HG02852 (cell line): ENCODE data around the gene MYPOP.

Experiments used
- ATAC-seq: cut with Tn5 transposase; IDR thresholded peaks from one replicate; pipeline ENCODE4 v1.9.1; 2021; ENCODE audit warnings: mild to moderate bottlenecking, moderate library complexity; ENCODE audit not compliant: unreplicated experiment

Gene MYPOP, protein sequence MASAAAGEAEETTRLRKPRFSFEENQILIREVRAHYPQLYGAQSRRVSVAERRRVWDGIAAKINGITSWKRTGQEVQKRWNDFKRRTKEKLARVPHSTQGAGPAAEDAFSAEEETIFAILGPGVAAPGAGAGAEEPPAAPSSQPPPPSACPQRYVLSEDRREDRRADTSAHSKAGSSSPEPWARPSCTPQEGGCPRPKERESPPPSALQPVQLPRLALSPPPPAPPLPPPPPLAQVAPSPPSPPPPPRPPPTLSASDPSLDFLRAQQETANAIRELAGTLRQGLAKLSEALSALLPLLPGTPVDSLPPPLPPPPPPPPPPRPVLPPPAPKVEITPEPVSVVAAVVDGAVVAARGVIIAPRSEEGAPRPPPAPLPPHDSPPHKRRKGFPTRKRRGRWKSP

DNA sequence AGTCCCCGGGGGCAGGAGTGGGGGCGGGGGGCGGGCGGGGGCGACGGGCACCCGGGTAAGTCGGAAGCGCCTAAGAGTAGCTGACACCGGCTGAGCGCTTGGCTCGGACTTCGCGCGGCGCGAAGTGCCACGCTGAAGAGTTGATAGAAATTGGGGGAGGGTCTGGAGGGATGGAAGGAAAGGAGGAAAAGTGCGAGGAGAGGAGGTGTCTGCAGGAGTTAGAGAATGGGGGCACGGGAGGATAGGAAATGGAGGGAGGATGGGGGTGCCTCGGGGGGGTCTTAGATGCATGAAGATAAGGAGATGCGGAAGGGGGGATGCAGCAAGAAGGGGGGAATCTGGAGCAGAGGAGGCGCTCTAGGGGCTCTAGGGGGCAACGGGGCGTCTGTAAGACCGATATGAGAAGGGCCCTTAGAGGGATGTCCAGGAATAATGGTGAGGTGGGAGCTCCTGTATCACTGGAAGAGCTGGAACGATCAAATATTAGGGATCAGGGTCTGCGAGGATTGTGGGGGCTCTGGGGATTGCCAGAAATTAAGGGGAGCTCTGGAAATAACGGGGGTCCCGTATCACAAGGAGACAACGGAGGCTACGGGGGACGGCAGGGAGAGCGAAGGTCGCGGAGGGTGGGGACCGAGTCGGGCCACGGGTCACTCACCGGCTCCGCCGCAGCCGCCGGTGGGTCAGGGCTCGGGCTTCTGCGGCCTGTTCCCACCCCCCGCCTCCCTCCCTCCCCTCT lies at the start of gene MYPOP:
Gene MYPOP, minus strand, starts transcription at position 702 of the 739 bp plus-strand sequence. CDS start 840 bp downstream, outside the sequence.
- ATAC-seq, result no peak

GRCh38 chr19:45947926-45948325 lies 45.5 kb upstream of the MYPOP start:
- ATAC-seq, result no peak

GRCh38 chr19:45940515-45940805 lies 38.0 kb upstream of the MYPOP start:
- no peak for ATAC-seq

DNA sequence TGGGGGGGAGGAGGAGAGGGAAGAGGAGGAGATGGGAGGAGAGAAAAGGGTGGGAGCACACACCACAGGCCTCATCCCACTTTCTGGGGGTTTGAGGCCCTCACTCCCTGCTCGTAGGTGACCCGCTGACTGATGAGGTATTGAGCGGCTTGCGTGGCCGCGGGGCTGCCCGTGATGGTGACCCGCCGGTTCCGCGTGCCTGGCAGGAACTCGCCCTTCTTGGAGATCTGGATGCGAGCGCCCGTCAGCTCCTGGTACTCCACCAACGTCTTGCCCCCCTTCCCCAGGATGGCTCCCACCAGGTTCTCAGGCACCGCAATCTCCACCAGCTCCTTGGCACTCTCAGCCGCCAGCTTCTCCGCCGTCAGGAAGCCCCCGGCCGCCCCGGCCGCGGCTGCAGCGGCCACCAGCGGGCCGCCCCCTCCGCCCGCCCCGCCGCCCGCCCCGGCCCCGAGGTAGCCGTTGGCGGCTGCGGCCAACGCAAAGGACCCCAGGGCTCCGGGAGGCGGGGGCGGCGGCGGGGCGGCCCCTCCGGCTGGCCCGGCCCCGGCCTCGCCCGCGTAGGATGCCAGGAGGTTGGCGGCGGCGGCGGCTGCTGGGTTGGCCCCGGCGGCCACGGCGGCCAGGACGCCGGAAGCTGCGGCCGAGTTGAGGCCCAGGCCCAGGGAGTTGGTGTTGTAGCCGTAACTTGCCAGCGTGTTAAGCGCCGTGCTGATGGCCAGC lies 37.5 kb upstream of the MYPOP start:
- no peak for ATAC-seq

GRCh38 chr19:45938733-45939319 lies 36.4 kb upstream of the MYPOP start:
- ATAC-seq, result no peak

DNA sequence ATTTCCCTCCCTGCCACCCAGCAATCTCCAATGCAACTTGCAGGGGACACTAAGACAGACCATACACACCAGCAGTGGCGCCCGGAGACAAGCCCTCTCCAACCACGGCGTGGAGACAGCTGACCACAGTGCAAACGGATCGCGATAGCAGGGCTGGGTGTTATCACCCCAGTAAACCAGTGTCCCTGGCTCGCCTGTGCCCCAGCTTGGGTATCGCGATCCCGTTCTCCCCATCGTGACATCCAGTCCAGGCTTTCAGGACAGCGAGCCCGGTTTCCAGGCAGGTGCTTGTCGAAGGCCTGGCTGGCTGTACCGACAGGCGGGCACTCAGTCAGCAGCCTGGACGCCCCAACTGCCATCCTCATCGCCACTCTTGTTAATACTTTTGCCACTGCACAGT lies 32.9 kb upstream of the MYPOP start:
- ATAC-seq, result no peak

GRCh38 chr19:45934551-45935230 lies 32.3 kb upstream of the MYPOP start:
- ATAC-seq, result no peak

- ATAC-seq, result no peak
Measured at GRCh38 chr19:45933759-45934158, 31.3 kb upstream of the MYPOP start.

DNA sequence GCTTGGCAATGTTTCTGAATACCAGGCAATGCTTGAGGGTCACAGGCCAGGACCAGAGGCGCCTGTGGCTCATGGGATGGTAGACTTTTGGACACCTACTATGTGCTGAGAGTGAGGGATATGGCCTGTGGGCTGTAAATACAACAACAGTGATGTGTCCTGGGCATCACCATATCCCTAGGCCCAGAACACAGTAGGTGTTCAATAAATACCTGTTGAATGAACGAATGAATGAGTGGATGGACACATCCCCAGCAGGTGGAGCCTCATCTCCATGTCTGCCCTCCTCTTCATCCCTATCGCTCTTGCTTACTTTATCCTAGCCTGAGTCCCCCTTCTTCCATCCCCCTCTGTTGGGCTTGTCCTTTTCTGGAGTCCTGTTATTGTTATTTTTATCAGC lies 28.6 kb upstream of the MYPOP start:
- ATAC-seq, result no peak

DNA sequence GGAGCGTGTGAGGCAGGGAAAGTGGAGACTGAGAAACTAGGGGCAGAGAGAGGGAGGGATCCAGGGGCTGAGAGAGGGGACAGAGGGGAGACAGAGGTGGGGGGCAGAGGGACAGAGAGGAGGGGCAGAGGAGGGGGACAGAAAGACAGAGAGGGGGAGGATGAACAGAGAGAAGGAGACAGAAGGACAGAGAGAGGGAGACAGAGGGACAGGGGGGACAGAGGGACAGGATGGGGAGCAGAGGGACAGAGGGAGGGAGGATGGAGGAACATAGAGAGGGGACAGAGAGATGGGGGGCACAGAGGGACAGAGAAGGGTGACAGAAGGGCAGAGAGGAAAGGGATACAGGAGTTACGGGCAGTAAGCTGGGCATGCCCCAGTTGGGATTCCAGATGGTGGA lies 26.8 kb upstream of the MYPOP start:
- no peak for ATAC-seq

DNA sequence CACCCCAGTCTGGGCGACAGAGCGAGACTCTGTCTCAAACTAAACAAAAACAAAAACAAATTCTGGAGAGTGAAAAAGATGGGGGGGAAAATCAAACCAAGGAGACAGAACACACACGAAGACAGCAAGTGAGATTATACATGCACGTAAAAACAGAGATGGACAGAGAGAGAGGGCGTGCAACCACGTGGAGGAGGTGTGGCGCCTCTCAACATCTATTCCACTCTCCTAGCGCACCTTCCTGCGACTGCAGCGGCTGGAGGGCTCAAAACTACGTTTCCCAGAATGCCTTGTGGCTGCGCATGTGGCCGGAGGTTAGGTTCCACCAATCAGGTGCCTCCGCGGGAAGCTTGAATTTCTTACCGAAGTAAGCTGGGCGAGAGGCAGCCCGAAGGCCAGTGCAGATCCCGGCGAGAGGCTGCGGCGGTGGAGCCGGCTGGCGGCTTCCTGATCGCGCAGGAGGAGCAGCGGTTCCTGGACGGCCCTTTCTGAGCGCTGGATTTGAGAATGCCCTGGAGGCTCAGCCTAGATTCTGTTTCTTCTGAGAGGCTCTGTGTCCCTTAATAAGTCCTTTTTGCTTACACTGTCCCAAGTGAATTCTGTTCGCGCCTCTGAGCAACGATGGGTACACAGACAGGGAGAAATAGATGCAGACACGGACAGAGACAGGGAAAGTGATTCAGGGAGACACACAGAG lies 25.3 kb upstream of the MYPOP start:
- ATAC-seq, result peak; percentile 66

DNA sequence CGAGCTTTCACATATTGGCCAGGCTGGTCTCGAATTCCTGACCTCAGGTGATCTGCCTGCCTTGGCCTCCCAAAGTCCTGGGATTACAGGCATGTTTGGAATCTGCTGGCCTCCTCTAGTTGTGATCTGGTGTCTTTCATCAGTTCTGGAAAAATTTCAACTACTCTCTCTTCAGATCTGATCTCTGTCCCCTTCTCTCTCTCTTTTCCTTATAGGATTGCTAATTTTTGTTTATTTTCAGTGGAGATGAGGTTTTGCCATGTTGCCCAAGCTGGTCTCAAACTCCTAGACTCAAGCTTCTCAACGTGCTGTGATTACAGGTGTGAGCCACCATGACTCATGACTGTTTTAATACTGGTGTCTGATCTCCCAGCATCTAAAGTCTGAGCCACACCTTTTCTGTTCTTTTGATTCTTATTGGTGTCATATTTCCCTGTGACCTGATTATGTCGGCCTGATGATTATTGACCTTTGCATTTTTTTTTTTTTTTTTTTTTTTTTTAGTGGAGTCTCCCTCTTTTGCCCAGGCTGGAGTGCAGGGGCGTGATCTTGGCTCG lies 22.6 kb upstream of the MYPOP start:
- no peak for ATAC-seq

DNA sequence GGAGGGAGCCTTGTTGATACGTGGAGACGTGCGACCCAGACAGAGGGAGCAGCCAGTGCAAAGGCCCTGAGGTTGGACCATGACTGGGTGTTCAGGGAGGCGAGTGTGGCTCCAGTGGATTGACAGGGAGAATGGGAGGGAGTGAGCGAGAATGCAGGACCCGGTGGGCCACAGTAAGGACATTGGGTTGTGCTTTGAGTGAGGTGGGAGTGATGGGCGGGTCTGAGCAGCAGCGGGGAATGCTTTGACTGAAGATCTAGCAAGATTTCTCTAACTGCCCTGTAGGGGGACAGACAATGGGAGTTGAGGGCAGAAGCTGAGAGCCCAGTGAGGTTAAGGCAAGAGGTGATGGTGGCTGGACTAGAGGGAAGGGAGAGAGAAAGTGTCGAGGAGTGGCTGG lies 19.9 kb upstream of the MYPOP start:
- no peak for ATAC-seq

DNA sequence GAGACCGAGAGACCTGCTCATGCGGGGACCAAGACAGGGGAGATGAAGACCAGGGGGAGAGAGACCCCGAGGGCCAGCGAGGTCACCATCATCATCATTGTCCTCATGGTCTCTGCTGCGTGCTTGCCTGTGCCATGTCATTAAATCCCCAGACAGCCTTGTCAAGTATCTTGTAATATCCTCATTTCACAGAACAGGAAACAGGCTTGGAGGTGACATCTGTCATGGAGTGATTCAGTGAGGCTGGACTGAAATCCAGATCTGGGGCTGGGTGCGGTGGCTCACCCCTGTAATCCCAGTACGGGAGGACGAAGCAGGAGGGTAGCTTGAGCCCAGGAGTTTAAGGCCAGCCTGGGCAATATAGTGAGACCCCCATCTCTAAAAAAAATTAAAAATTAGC lies 18.0 kb upstream of the MYPOP start:
- ATAC-seq, result no peak

DNA sequence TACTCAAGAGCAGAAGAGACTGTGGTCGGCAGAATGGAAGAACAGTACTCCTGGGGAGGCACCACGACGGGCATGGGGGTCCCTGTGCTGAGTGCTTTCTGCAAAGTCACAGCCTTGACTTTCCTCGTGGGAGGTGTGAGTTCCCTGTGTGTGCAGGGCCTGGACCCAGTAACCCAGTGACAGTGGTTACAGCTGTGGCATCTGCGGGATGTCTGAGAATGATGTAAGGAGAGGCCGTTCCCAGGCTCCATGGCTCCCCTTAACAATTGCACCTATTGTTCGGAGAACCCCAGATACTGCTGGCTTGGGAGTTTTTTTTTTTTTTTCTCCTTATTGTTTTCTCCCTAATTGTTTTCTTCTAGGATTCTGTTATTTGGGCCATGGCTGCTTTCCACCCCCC lies 17.3 kb upstream of the MYPOP start:
- no peak for ATAC-seq

- ATAC-seq, result no peak
Measured at GRCh38 chr19:45918721-45919120, 16.3 kb upstream of the MYPOP start.

GRCh38 chr19:45917421-45918091 lies 15.1 kb upstream of the MYPOP start:
- no peak for ATAC-seq

GRCh38 chr19:45913874-45914830 lies 11.7 kb upstream of the MYPOP start, which contains the start of gene NANOS2:
TSS of gene NANOS2 (minus strand) at chr19:45914778. CDS start at chr19:45914693, 85 bp downstream.
- ATAC-seq, result no peak
